Transverse colon (tissue), 4 donors: ENCODE measurements around the gene SMIM45. TPM values are rescaled to one million over a fixed set of nuclear protein-coding genes. Genes with fewer than 3 reads are reported as not detected.

Experiments
- DNase-seq: peaks from one replicate; pipeline ENCODE4 v3.0.0-alpha.2; 2019
- H3K27ac ChIP-seq, 4 donors: fragments of 200-600 bp; sonication (generic); 2 replicates each; pipeline ENCODE4 v1.5.1; 2016 to 2018; ENCODE audit warnings: inconsistent platforms in 4 of 4
- H3K27me3 ChIP-seq: fragments of 200-600 bp; sonication (generic); 2 replicates; pipeline ENCODE4 v1.5.1; 2017; ENCODE audit warnings: inconsistent platforms
- H3K36me3 ChIP-seq, 4 donors: fragments of 200-600 bp; sonication (generic); 2 replicates each; pipeline ENCODE4 v1.5.1; 2017 to 2019; ENCODE audit warnings: inconsistent platforms in 4 of 4
- H3K4me1 ChIP-seq, 4 donors: fragments of 200-600 bp; sonication (generic); 2 replicates each; pipeline ENCODE4 v1.5.1; 2017 to 2020; ENCODE audit warnings: inconsistent platforms in 4 of 4
- H3K4me3 ChIP-seq, 4 donors: fragments of 200-600 bp; sonication (generic); 1 replicate in 1 of 4; 2 replicates in 3 of 4; pipeline versions ENCODE4 v1.5.1 to v1.6.1; 2017 to 2019; ENCODE audit warnings: inconsistent platforms in 4 of 4
- H3K9me3 ChIP-seq, 2 donors: fragments of 200-600 bp; sonication (generic); 2 replicates each; pipeline ENCODE4 v1.5.1; 2017 to 2019; ENCODE audit warnings: inconsistent platforms in 2 of 2
- EP300 ChIP-seq: sonication (generic); formaldehyde crosslinking; IDR thresholded peaks from one replicate; pipeline ENCODE4 v1.6.1; 2017; ENCODE audit warnings: antibody characterized with exemption, low read depth
- POLR2A ChIP-seq: fragments of 450-650 bp; IDR thresholded peaks from one replicate; pipeline ENCODE4 v1.6.1; 2016; ENCODE audit warnings: antibody characterized with exemption, mild to moderate bottlenecking, moderate library complexity
- POLR2AphosphoS5 ChIP-seq, 3 donors: sonication (generic); formaldehyde crosslinking; IDR thresholded peaks; one replicate each; pipeline ENCODE4 v1.6.1; 2016; ENCODE audit warnings: antibody characterized with exemption in 3 of 3
- WGBS, 2 donors: methylation state at CpG; one replicate each; pipeline ENCODE4 v1.1.5; 2018; ENCODE audit warnings: low coverage in 1 of 2; 5-methylcytosine and 5-hydroxymethylcytosine counted together
- in situ Hi-C, 4 donors: fragments of 200-750 bp; cut with MboI; loops; one replicate each; pipeline versions ENCODE4 v1.15.0 to v1.15.1; 2017; ENCODE audit warnings: low sequenced_read_pairs in 3 of 4, low pct_ligation_motif_present in 1 of 4, low pct_unique_long_range_greater_than_20kb in 1 of 4
- intact Hi-C: fragments of 100-400 bp; cut with DNase I; formaldehyde crosslinking; loops from one replicate; pipeline ENCODE4 v1.15.1; 2023; ENCODE audit warnings: low total_unique reads
- total RNA-seq, 4 donors: library from RNA; depleted of rRNA; stranded (reverse); fragments of >200 nt; gene quantifications; one replicate each; pipeline ENCODE4 v1.1.0, GENCODE V29; 2016
- TF ChIP-seq, protein P1 (sequence below), 5 experiments: fragments of 200-600 bp in 3 of 5; fragments of 450-650 bp in 2 of 5; sonication (generic) in 3 of 5; IDR thresholded peaks; 1 replicate in 2 of 5; 2 replicates in 3 of 5; pipeline ENCODE4 v1.5.1; 2016 to 2017; ENCODE audit warnings: antibody characterized with exemption in 5 of 5, inconsistent platforms in 3 of 5, mild to moderate bottlenecking in 2 of 5, moderate library complexity in 1 of 5

SMIM45 gene

GRCh38 chr22:42007922-42008321 lies 56.0 kb downstream of the SMIM45 start:
- H3K27me3 ChIP-seq = no peaks in the 10 kb centered on the region
- WGBS, 2 donors = 73 to 77% methylated on average over 3 to 4 of the region's 4 CpGs

More at GRCh38 chr22:42007922-42008321, 56.0 kb downstream of the SMIM45 start:
- intact Hi-C loops = no loop called here
- H3K9me3 ChIP-seq = peaks cover 12 to 27% of the 10 kb centered on the region in 2 donors
- no peaks in the 10 kb centered on the region for H3K4me1 ChIP-seq
- no peaks in the 10 kb centered on the region for H3K36me3 ChIP-seq
- H3K4me3 ChIP-seq = no peak overlapping the region
- TF ChIP-seq POLR2AphosphoS5 (IDR thresholded peaks at IDR 0.05) = no peak
- TF ChIP-seq EP300 = no peak
- TF ChIP-seq, protein P1, sequence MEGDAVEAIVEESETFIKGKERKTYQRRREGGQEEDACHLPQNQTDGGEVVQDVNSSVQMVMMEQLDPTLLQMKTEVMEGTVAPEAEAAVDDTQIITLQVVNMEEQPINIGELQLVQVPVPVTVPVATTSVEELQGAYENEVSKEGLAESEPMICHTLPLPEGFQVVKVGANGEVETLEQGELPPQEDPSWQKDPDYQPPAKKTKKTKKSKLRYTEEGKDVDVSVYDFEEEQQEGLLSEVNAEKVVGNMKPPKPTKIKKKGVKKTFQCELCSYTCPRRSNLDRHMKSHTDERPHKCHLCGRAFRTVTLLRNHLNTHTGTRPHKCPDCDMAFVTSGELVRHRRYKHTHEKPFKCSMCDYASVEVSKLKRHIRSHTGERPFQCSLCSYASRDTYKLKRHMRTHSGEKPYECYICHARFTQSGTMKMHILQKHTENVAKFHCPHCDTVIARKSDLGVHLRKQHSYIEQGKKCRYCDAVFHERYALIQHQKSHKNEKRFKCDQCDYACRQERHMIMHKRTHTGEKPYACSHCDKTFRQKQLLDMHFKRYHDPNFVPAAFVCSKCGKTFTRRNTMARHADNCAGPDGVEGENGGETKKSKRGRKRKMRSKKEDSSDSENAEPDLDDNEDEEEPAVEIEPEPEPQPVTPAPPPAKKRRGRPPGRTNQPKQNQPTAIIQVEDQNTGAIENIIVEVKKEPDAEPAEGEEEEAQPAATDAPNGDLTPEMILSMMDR (IDR thresholded peaks at IDR 0.05) = no peak
- TF ChIP-seq POLR2A = no peak
- in situ Hi-C loops = no loop called here
- no peak overlapping the region for H3K27ac ChIP-seq
- DNase-seq = no peak

Other genes with a start within 250 kb of the SMIM45 start
- 1 to 10 TPM in 2 of 4 donors, not detected in 2; 5.9 to 9.8 TPM for gene CCDC134, start 151.5 kb upstream of the SMIM45 start, total RNA-seq
- 100 to 1,000 TPM; 156 to 252 (median 166) TPM for gene SREBF2, start 119.0 kb upstream of the SMIM45 start, total RNA-seq
- gene SHISA8, start 37.1 kb upstream of the SMIM45 start, total RNA-seq = under 1 TPM in 1 of 4 donors, not detected in 3; 0.32 TPM
- gene TNFRSF13C, start 25.3 kb upstream of the SMIM45 start, total RNA-seq = 10 to 100 TPM in 1 of 4 donors, 1 to 10 TPM in 1, under 1 TPM in 2; 0.20 to 15.3 (median 4.3) TPM
- gene CENPM, start 5.0 kb upstream of the SMIM45 start, total RNA-seq = 10 to 100 TPM in 2 of 4 donors, 1 to 10 TPM in 1, not detected in 1; 6.0 to 22.9 (median 11.0) TPM
- gene SEPTIN3, start 17.3 kb downstream of the SMIM45 start, total RNA-seq = under 1 TPM in 2 of 4 donors, not detected in 2; 0.48 to 0.68 TPM
- gene WBP2NL, start 46.6 kb downstream of the SMIM45 start, total RNA-seq = 10 to 100 TPM in 1 of 4 donors, 1 to 10 TPM in 1, under 1 TPM in 1, not detected in 1; 0.96 to 12.0 (median 3.5) TPM
- gene NAGA, start 118.7 kb downstream of the SMIM45 start, total RNA-seq = 100 to 1,000 TPM in 2 of 4 donors, 10 to 100 TPM in 2; 48.3 to 120 (median 96.0) TPM
- gene PHETA2, start 122.1 kb downstream of the SMIM45 start, total RNA-seq = 10 to 100 TPM in 3 of 4 donors, 1 to 10 TPM in 1; 6.4 to 17.6 (median 12.7) TPM
- 10 to 100 TPM in 3 of 4 donors, 1 to 10 TPM in 1; 4.8 to 44.9 (median 18.8) TPM for gene SMDT1, start 127.5 kb downstream of the SMIM45 start, total RNA-seq
- gene NDUFA6, start 138.6 kb downstream of the SMIM45 start, total RNA-seq = 100 to 1,000 TPM in 1 of 4 donors, 10 to 100 TPM in 3; 17.2 to 723 (median 88.7) TPM
- 1 to 10 TPM; 1.2 to 9.7 (median 3.3) TPM for gene CYP2D6, start 178.7 kb downstream of the SMIM45 start, total RNA-seq